Naive thymus-derived CD8-positive, alpha-beta T cell (primary cell): ENCODE results near the gene DENND4B. TPM values are rescaled to one million over a fixed set of nuclear protein-coding genes. Genes with fewer than 3 reads are reported as not detected.

Experiments
- ATAC-seq, 2 donors: fragments of 150-1000 bp; cut with Tn5 transposase in 1 of 2; sonication (Bioruptor Pico), chemical (Tn5 transposase) in 1 of 2; 1 replicate in 1 of 2; 2 replicates in 1 of 2; pipeline ENCODE4 v1.10.0; 2021; ENCODE audit warnings: mild to moderate bottlenecking in 2 of 2, moderate library complexity in 2 of 2
- POLR2A ChIA-PET: fragments of 350-600 bp; sonication (Branson Sonifier 250); formaldehyde crosslinking; loops from one replicate; lab custom pipeline; 2021; ENCODE audit warnings: antibody characterized with exemption; lab: Charles Lee
- DNase-seq, 10 donors: peaks; one replicate each; pipeline versions ENCODE4 v3.0.0 to v3.0.0-alpha.2; 2020 to 2022
- H3K27ac Mint-ChIP-seq, 10 donors: one replicate each; pipeline ENCODE4 v1.8.0; 2020 to 2022; ENCODE audit warnings: mild to moderate bottlenecking in 10 of 10, mixed read lengths in 10 of 10, moderate library complexity in 4 of 10, inconsistent platforms in 1 of 10
- H3K27me3 Mint-ChIP-seq, 5 donors: one replicate each; pipeline ENCODE4 v1.8.0; 2021 to 2022; ENCODE audit warnings: mixed read lengths in 5 of 5
- H3K36me3 Mint-ChIP-seq, 3 donors: one replicate each; pipeline ENCODE4 v1.8.0; 2020 to 2022; ENCODE audit warnings: mixed read lengths in 3 of 3, mild to moderate bottlenecking in 2 of 3, inconsistent platforms in 1 of 3
- H3K4me1 Mint-ChIP-seq, 4 donors: one replicate each; pipeline ENCODE4 v1.8.0; 2021 to 2022; ENCODE audit warnings: mixed read lengths in 4 of 4
- H3K4me3 Mint-ChIP-seq, 10 donors: one replicate each; pipeline ENCODE4 v1.8.0; 2020 to 2022; ENCODE audit warnings: mild to moderate bottlenecking in 10 of 10, mixed read lengths in 10 of 10, moderate library complexity in 6 of 10, inconsistent platforms in 1 of 10
- H3K9me3 Mint-ChIP-seq, 9 donors: one replicate each; pipeline ENCODE4 v1.8.0; 2020 to 2022; ENCODE audit warnings: mixed read lengths in 9 of 9, mild to moderate bottlenecking in 3 of 9, inconsistent platforms in 1 of 9, moderate library complexity in 1 of 9
- polyA plus RNA-seq, 3 donors: library from polyadenylated mRNA; unstranded; fragments of 300-500 nt; fragmentation: Illumina TruSeq; gene quantifications; one replicate each; pipeline ENCODE4 v1.2.3, GENCODE V29; 2021
- total RNA-seq, 8 experiments: library from RNA in 2 of 8; stranded (reverse) in 2 of 8; gene quantifications; one replicate each; pipeline ENCODE4 v1.2.3 and lab custom pipeline; 2021 to 2026

DENND4B gene
- total and polyA plus RNA-seq, 5 experiments from 2014 or later = 12.0 to 194 (median 21.2) TPM

DNA sequence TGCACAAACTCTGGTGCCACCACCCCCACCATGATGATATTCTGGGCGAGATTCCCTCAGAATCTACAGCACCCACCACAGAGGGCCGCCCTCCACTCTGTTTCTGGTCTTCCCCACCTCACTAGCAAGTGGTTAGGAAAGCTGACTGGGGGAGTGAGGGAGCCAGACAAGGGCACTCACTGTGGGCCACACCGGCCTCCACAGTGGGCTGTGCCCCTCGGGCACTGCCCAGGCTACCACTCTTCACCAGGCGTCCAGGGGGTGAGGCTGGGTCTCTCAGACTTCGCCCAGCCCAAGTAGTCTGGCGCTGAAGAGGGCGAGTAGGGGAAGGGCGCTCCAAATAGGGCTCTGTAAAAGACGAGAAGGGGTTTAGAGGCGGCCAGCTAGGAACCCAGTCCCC, 12.6 kb downstream of the DENND4B start:
- POLR2A ChIA-PET = interaction anchor here (0.6 to 2.2 kb wide), 5 partner anchors 10 to 151 kb away, joined by 3 to 6 read pairs (median 6); partner anchors contain the start of gene GATAD2B
- peaks cover 3 to 9% (median 4%) of the 10 kb centered on the region in 4 donors for H3K4me1 Mint-ChIP-seq
- no peaks in the 10 kb centered on the region for H3K27me3 Mint-ChIP-seq
- ATAC-seq = no peak
- H3K4me3 Mint-ChIP-seq = no peak overlapping the region
- peaks cover 0 to 86% (median 17%) of the 10 kb centered on the region in 3 donors for H3K36me3 Mint-ChIP-seq
- no peaks in the 10 kb centered on the region for H3K9me3 Mint-ChIP-seq
- H3K27ac Mint-ChIP-seq = peak overlapping the region in 3 of 10 donors; percentile 11 to 48 (median 29)
- no peak for DNase-seq

DNA sequence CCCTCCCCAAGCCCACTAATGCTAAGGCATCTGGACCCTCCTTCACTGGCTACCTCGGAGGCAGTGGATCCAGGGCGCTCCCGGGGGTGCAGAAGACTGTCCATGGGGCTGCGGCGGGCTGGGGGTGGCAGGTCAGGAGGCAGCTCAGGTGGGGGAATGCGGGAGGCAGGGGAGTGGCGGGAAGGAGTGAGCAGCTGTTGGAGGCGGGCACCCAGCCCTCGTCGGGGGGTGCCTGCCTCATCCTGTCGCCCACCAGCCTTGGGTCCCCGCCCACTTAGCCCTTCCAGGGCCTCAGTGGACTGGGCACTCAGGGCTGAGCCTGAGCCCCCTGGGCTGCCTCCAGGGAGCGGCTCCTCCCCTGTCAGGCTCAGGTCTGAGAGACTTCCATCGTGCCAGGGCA, 13.1 kb downstream of the DENND4B start:
- Mint-ChIP-seq H3K27me3 (no peaks in the 10 kb centered on the region), H3K27ac (peak overlapping the region in 1 of 10 donors; percentile 74)
- DNase-seq = no peak

DNA sequence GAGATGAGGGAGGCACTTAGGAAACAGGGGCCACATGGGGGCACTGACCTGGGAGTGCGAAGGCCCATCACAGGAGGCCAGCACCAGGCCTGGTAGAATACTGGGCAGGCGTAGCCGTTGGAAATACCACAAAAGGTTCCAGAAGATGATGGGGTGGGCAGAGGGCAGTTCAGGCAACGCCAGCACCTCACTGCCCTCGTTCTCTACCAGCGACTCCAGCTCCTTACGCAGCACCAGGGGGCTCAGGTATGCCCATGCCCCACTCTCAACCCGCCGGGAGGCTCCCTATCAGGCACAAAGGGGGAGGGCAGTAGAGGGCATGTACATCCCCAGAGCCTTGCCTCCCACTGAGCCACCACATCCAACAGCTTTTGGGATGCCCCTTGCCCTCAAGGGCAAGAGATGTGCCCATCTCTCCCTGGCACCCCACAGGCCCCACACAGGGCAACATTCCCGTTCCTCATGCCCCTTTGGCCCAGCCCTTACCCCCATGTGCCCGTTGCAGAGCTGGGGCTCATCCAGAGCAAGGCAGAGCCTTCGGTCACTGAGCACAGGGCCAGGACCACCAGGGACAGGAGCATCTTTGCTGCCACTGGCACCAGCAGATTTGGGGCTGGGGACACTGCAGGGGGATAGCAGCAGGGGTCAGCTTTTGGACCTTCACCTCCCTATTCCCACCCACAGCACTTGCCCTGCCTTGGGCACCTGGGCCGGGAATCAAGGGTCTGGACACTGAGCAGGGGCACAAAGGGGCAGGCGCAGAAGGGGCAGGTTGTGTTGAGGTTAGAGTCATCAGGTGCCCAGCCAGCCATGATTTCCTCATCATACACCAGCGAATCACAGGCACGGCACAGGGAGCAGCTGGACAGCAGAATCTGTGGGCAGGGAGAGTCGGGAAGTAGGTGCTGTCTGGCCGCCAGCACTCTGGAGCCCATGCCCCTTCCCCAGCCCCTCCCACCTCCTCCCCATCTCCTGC, 14.1 kb downstream of the DENND4B start:
- ATAC-seq = no peak
- peak overlapping the region in 3 of 10 donors; percentile 59 to 67 (median 66) for H3K27ac Mint-ChIP-seq
- POLR2A ChIA-PET = interaction anchor here (1.7 to 2.2 kb wide), 2 partner anchors 12 to 47 kb away, joined by 3 to 6 read pairs; no protein-coding TSS in a partner anchor

More for the DNA sequence above, 13.1 kb downstream of the DENND4B start:
- no peak for ATAC-seq
- POLR2A ChIA-PET = interaction anchor here (1.7 to 2.2 kb wide), 2 partner anchors 11 to 48 kb away, joined by 3 to 6 read pairs; no protein-coding TSS in a partner anchor
- no peaks in the 10 kb centered on the region for H3K9me3 Mint-ChIP-seq
- H3K4me1 Mint-ChIP-seq = peaks cover 8 to 9% (median 8%) of the 10 kb centered on the region in 4 donors
- no peak overlapping the region for H3K4me3 Mint-ChIP-seq
- peaks cover 0 to 83% (median 14%) of the 10 kb centered on the region in 3 donors for H3K36me3 Mint-ChIP-seq

DNA sequence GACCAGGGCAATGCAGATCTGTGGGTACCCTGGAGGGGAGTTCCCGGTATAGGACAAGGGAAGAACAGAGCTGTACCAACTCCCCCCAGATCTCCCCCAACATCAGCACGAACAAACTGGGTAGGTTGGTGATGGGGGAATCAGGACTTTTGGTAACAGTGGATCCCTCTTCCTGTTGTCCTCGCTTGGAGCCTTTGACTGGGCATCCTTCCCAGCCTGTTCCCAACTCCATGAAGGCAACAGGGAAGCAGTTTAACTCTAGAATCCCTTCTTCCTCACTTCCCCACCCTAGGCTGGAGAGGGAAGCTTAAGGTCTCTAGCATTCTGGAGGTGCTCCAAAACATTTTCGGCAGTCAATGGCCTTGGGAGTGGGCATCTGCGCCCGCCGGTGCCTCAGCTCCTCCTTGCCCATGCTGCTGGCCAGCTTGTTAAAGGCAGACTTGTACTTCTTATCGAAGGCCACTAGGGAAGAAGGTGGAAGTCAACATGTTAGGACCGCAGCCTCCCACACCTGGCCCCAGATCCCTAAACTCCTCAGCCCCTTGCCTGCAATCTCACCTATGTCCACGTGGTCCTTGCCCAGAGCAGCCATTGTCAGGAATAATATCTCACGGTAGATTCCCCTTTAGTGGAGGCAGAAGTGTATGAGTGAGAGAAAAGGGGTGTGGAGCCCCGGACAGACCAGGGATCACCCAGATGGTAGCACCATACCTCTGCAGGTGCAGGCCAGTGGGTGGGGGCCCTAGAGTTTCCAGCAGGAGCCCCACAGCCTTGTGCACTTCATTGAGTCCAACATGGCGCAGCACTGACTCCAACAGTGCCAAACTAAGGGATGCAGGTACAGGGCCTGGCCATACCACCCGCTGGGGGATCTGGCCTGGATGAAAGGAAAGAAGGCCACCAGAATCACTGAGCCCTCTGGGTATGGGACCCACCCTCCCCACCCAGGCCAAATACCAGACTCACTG, 16.3 kb downstream of the DENND4B start:
- Mint-ChIP-seq H3K27ac (peak overlapping the region in 3 of 10 donors; percentile 15 to 46 (median 23)), H3K9me3 (no peaks in the 10 kb centered on the region), H3K4me3 (no peak overlapping the region), H3K4me1 (peaks cover 4 to 22% (median 12%) of the 10 kb centered on the region in 4 donors), H3K36me3 (peaks cover 0 to 51% (median 2%) of the 10 kb centered on the region in 3 donors), H3K27me3 (no peaks in the 10 kb centered on the region)
- ATAC-seq (no peak), DNase-seq (no peak)
- POLR2A ChIA-PET = interaction anchor here (0.6 to 12.6 kb wide), 4 partner anchors 10 to 342 kb away, joined by 8 to 211 read pairs (median 10); partner anchors contain the start of genes DENND4B and RPS27

More for the DNA sequence above, 14.1 kb downstream of the DENND4B start:
- H3K27me3 Mint-ChIP-seq = no peaks in the 10 kb centered on the region
- peaks cover 0 to 73% (median 12%) of the 10 kb centered on the region in 3 donors for H3K36me3 Mint-ChIP-seq
- H3K4me1 Mint-ChIP-seq = peaks cover 11 to 15% (median 12%) of the 10 kb centered on the region in 4 donors
- no peak for DNase-seq
- H3K4me3 Mint-ChIP-seq = no peak overlapping the region
- H3K9me3 Mint-ChIP-seq = no peaks in the 10 kb centered on the region

DNA sequence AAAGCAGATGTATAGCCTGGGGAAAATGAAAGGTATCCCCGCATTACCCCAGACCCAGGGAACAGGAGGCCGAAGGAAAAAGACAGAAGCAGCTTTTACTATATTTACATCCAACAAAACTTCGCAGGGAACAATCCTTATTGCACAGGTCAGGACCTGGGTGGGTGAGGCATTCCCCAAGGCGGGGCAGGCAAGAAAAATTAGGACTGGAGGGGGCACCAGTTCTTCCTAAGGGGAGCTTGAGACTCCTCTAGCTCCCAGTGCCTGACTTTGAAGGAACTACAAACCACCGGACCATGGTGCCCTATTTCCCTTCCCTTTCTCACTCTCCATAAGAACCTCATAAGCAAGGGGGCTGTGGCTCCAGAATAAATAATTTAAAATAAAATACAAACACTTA, 17.1 kb downstream of the DENND4B start:
- Mint-ChIP-seq H3K36me3 (peaks cover 0 to 43% (median under 1%) of the 10 kb centered on the region in 3 donors), H3K4me3 (no peak overlapping the region), H3K27me3 (no peaks in the 10 kb centered on the region), H3K4me1 (peaks cover 5 to 22% (median 12%) of the 10 kb centered on the region in 4 donors), H3K9me3 (no peaks in the 10 kb centered on the region), H3K27ac (peak overlapping the region in 9 of 10 donors; percentile 15 to 84 (median 46))
- POLR2A ChIA-PET = interaction anchor here (0.6 to 12.6 kb wide), 4 partner anchors 11 to 343 kb away, joined by 8 to 211 read pairs (median 10); partner anchors contain the start of genes DENND4B and RPS27
- no peak for DNase-seq
- ATAC-seq = no peak

DNA sequence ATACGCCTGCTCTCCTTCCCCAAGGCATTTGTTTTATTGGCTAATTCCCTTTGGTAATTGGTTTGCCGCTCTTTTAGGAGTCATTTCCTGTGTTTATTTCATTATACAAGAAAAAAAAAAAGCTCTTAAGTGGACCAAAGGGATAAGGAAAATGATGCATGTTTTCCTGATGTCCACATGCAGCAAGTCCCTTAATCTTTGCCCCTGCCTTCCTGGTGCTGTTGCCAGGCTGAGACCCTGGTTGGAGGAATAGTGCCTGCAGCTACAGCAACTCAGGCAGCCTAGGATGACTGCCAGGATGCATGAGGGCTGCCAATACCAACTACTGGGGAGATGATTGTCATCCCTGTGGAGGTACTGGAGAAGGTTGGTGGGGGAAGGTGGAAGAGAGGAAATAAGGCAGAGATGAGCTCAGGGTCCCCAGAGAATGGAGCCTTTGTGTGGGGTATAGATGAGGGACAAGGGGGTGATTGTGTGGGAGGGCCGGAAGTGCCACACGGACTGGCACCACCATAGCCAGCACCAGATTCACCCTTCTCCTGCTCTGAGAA, 17.7 kb downstream of the DENND4B start:
- ATAC-seq = no peak
- POLR2A ChIA-PET = interaction anchor here (1.9 to 12.6 kb wide), 3 partner anchors 11 to 62 kb away, joined by 8 to 211 read pairs (median 11); partner anchors contain the start of genes DENND4B and RPS27
- Mint-ChIP-seq H3K27ac (peak overlapping the region; percentile 44 to 89 (median 74)), H3K9me3 (no peaks in the 10 kb centered on the region), H3K36me3 (peaks cover 0 to 37% (median 0%) of the 10 kb centered on the region in 3 donors), H3K27me3 (no peaks in the 10 kb centered on the region), H3K4me1 (peaks cover 8 to 26% (median 12%) of the 10 kb centered on the region in 4 donors), H3K4me3 (no peak overlapping the region)
- no peak for DNase-seq

DNA sequence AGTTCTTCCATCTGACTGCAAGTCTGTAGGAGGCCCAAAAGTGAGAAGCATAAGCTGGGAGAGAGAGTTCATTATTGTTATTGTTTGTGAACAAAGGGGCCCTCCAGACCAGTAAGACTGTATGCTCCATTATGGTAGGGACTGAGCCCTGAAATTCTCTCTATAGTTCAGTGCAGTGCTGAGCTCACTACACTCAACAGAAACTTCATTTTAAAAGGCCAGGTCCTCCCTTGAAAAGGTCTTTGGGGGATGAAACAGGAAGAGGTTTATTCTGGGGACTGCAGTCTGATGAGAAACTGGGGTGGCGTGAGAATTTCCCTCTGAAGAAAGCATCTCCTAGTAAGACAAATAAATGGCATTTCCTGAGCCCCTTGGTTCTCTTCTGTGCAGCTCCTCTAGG, 18.3 kb downstream of the DENND4B start:
- DNase-seq (no peak), ATAC-seq (no peak)
- Mint-ChIP-seq H3K4me3 (no peak overlapping the region), H3K4me1 (peaks cover 11 to 29% (median 14%) of the 10 kb centered on the region in 4 donors), H3K9me3 (no peaks in the 10 kb centered on the region), H3K27ac (peak overlapping the region; percentile 44 to 89 (median 76)), H3K36me3 (peaks cover 0 to 32% (median 0%) of the 10 kb centered on the region in 3 donors), H3K27me3 (no peaks in the 10 kb centered on the region)
- POLR2A ChIA-PET = interaction anchor here (2.9 to 12.6 kb wide), 2 partner anchors 12 to 17 kb away, joined by 11 to 211 read pairs; partner anchors contain the start of gene DENND4B

DNA sequence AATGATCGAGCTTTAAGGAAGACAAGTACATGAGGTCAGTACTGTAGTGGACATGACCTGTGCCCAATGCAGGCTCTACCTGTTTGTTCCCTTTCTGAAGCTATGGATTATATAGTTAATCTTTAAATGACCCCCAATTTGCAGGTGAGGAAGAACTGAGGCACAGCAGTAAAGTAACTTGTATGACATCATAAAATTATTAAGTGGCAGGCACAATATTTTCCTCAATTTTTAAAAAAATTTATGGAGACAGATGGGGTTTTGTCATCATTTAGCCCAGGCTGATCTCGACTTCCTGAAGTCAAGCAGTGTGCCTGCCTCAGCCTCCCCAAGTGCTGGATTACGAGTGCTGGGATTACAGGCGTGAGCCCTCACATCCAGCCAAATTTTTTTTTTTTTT, 20.1 kb downstream of the DENND4B start:
- peaks cover 15 to 36% (median 20%) of the 10 kb centered on the region in 4 donors for H3K4me1 Mint-ChIP-seq
- POLR2A ChIA-PET = interaction anchor here (0.7 to 12.6 kb wide), 4 partner anchors 19 to 417 kb away, joined by 3 to 211 read pairs (median 4); partner anchors contain the start of genes DENND4B and RPS27
- H3K27me3 Mint-ChIP-seq = peaks cover 0 to 3% (median 0%) of the 10 kb centered on the region in 5 donors
- no peak for ATAC-seq
- no peak overlapping the region for H3K4me3 Mint-ChIP-seq
- DNase-seq = no peak
- H3K27ac Mint-ChIP-seq = peak overlapping the region in 1 of 10 donors; percentile 61
- H3K36me3 Mint-ChIP-seq = peaks cover 0 to 17% (median 0%) of the 10 kb centered on the region in 3 donors
- peaks cover 0 to 2% (median 0%) of the 10 kb centered on the region in 9 donors for H3K9me3 Mint-ChIP-seq

DNA sequence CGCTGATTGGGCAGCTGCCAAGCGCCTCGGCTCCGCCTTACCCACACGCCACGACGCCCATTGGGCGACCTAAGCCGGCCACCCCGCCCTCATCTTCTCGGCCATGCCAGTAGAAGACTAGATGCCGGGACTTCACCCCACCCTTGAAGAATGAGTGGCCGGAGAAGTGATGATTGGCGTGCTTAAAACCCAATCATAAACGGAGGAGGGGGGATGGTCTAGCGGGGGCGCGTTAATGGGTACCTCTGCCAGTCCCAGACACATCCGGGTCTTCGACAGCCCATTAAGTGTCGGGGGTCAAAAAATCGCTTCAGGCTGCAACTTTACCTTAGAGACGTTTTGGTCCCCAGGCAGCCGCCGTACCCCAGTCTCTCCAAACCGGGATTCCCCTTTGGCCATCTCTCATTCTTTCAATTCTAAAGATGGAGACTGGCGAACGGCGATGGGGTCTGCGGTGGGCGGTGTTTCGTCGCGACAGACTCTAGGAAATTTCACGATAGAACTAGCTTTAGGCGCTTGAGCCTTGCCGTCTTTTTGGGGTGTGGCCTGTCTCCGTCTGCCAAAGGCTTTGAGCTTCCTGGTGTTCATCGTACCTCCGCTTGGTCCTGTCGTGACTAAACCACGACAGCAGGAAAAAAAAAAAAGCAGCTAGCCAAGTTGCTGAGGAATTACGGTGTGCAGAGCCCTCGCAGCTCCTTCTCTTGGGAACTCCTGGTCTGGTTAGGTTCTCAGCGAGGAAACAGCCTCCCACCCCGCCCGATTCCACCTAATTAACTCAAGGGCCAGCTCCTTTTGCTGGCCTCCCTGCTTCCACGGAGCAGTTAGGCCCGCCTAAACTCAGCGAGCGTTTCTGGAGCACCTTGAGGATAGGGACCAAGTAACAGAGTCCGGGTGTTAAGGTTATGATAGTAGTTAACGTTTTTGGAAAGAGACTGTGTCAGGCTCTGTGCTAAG, 23.3 kb downstream of the DENND4B start, which contains the start of gene GATAD2B:
TSS of gene GATAD2B (minus strand) at position 1 of the 954 bp plus-strand sequence. CDS start 94,625 bp downstream, outside the sequence.
- POLR2A ChIA-PET = interaction anchor here (0.5 to 12.6 kb wide), 27 partner anchors 9 to 413 kb away, joined by 3 to 211 read pairs (median 5); partner anchors contain the start of genes CHTOP, CREB3L4, CRTC2 and DENND4B
- H3K9me3 Mint-ChIP-seq = peaks cover 0 to 2% (median 0%) of the 10 kb centered on the region in 9 donors
- peaks cover 25 to 56% (median 45%) of the 10 kb centered on the region in 4 donors for H3K4me1 Mint-ChIP-seq
- peak within 1 kb of the TSS; percentile 80 to 97 (median 94) for H3K4me3 Mint-ChIP-seq
- DNase-seq = peak; percentile 94 to 100 (median 99)
- H3K27ac Mint-ChIP-seq = peak within 1 kb of the TSS; percentile 93 to 99 (median 97)
- H3K36me3 Mint-ChIP-seq = peaks cover 0 to 14% (median 0%) of the 10 kb centered on the region in 3 donors
- peaks cover 0 to 3% (median 0%) of the 10 kb centered on the region in 5 donors for H3K27me3 Mint-ChIP-seq
- ATAC-seq = peak; percentile 92
